HepG2 (cell line): ENCODE results near the gene LZTR1. TPM values are rescaled to one million over a fixed set of nuclear protein-coding genes. Genes with fewer than 3 reads are reported as not detected.

Source experiments
- ASH2L ChIP-seq: fragments of 300-600, 200-600 bp; sonication (generic); IDR thresholded peaks from 2 replicates; pipeline ENCODE4 v1.7.0; 2017; ENCODE audit warnings: low read depth, mild to moderate bottlenecking, moderate library complexity, mixed read lengths, low read length; ENCODE audit not compliant: insufficient read length
- DPF2 ChIP-seq: sonication (generic); formaldehyde crosslinking; IDR thresholded peaks from 2 replicates; pipeline ENCODE4 v1.4.0; 2020; ENCODE audit warnings: mild to moderate bottlenecking, low read depth, missing genetic modification reagents, borderline replicate concordance
- FOXK2 ChIP-seq: fragments of 450-650 bp; IDR thresholded peaks from 2 replicates; pipeline ENCODE4 v1.6.1; 2016
- HNRNPUL1 ChIP-seq: fragments of 200-400 bp; formaldehyde crosslinking; IDR thresholded peaks from 2 replicates; pipeline ENCODE4 v1.6.1; 2017; ENCODE audit warnings: low read depth, mild to moderate bottlenecking, low read length, moderate library complexity
- KAT7 ChIP-seq: IDR thresholded peaks from 2 replicates; pipeline ENCODE4 v1.6.1; 2018; ENCODE audit warnings: borderline replicate concordance, missing compliant biosample characterization
- KDM5B ChIP-seq: sonication (generic); formaldehyde crosslinking; IDR thresholded peaks from 2 replicates; pipeline ENCODE4 v1.4.0; 2020; ENCODE audit warnings: missing genetic modification reagents, mild to moderate bottlenecking, borderline replicate concordance
- MXD4 ChIP-seq: IDR thresholded peaks from 2 replicates; pipeline ENCODE4 v1.6.1; 2016; ENCODE audit warnings: mild to moderate bottlenecking, missing biosample characterization, missing genetic modification reagents
- SMARCE1 ChIP-seq: fragments of 450-650 bp; IDR thresholded peaks from 2 replicates; pipeline ENCODE4 v1.6.1; 2017; ENCODE audit warnings: borderline replicate concordance
- SMYD3 ChIP-seq: sonication (generic); formaldehyde crosslinking; IDR thresholded peaks from 2 replicates; pipeline ENCODE4 v1.8.1; 2023; ENCODE audit warnings: mild to moderate bottlenecking, missing genetic modification reagents
- SRY ChIP-seq: sonication (generic); formaldehyde crosslinking; IDR thresholded peaks from 2 replicates; pipeline ENCODE4 v1.8.0; 2022; ENCODE audit warnings: mild to moderate bottlenecking, missing genetic modification reagents
- SYNCRIP ChIP-seq: fragments of 200-400 bp; formaldehyde crosslinking; IDR thresholded peaks from 2 replicates; pipeline ENCODE4 v1.6.1; 2018; ENCODE audit warnings: mild to moderate bottlenecking, low read depth, low read length; ENCODE audit not compliant: insufficient read depth
- ZBTB21 ChIP-seq: sonication (generic); formaldehyde crosslinking; IDR thresholded peaks from 2 replicates; pipeline ENCODE4 v1.4.0; 2020; ENCODE audit warnings: missing genetic modification reagents
- ZFY ChIP-seq: sonication (generic); formaldehyde crosslinking; IDR thresholded peaks from 2 replicates; pipeline ENCODE4 v1.4.0; 2020; ENCODE audit warnings: missing genetic modification reagents
- ZNF251 ChIP-seq: sonication (generic); formaldehyde crosslinking; IDR thresholded peaks from 2 replicates; pipeline ENCODE4 v1.9.0; 2021; ENCODE audit warnings: mild to moderate bottlenecking, missing genetic modification reagents
- ZNF253 ChIP-seq: sonication (generic); formaldehyde crosslinking; IDR thresholded peaks from 2 replicates; pipeline ENCODE4 v1.8.0; 2022; ENCODE audit warnings: mild to moderate bottlenecking, missing genetic modification reagents, borderline replicate concordance
- ZNF670 ChIP-seq: sonication (generic); formaldehyde crosslinking; IDR thresholded peaks from 2 replicates; pipeline ENCODE4 v1.8.0; 2022; ENCODE audit warnings: mild to moderate bottlenecking, missing genetic modification reagents, borderline replicate concordance
- ZNF720 ChIP-seq: sonication (generic); formaldehyde crosslinking; IDR thresholded peaks from 2 replicates; pipeline ENCODE4 v1.4.0; 2020; ENCODE audit warnings: missing genetic modification reagents
- polyA plus RNA-seq, 8 experiments: library from polyadenylated mRNA; depleted of rRNA in 3 of 8; stranded (reverse) in 7 of 8; unstranded in 1 of 8; fragments of >200 nt; fragmentation: Illumina TruSeq in 4 of 8; extraction: Trizol in 4 of 8; gene quantifications; 2 replicates each; pipeline versions ENCODE4 v1.2.1 to v1.2.3, GENCODE V29; 2011 to 2016; ENCODE audit warnings: low read depth in 4 of 8, missing spikeins in 1 of 8, mixed read lengths in 1 of 8; ENCODE audit not compliant: insufficient read depth in 1 of 8
- total RNA-seq, 5 experiments: library from RNA; depleted of rRNA; stranded (reverse); fragments of >200 nt; fragmentation: Illumina TruSeq; extraction: Trizol; gene quantifications; 2 replicates each; pipeline ENCODE4 v1.2.3, GENCODE V29; 2016; ENCODE audit warnings: low read depth in 1 of 5
- TF ChIP-seq, protein P1 (sequence below): sonication (generic); formaldehyde crosslinking; IDR thresholded peaks from 2 replicates; pipeline ENCODE4 v1.8.0; 2022; ENCODE audit warnings: missing genetic modification reagents, low read depth, mild to moderate bottlenecking, borderline replicate concordance
- TF ChIP-seq, protein P2 (sequence below): sonication (generic); formaldehyde crosslinking; IDR thresholded peaks from 2 replicates; pipeline ENCODE4 v1.5.1; 2020; ENCODE audit warnings: mild to moderate bottlenecking, missing genetic modification reagents, borderline replicate concordance
- TF ChIP-seq, protein P3 (sequence below): sonication (generic); formaldehyde crosslinking; IDR thresholded peaks from 2 replicates; pipeline ENCODE4 v1.5.0; 2020; ENCODE audit warnings: mild to moderate bottlenecking, missing genetic modification reagents
- TF ChIP-seq, protein P4 (sequence below): sonication (generic); formaldehyde crosslinking; IDR thresholded peaks from 2 replicates; pipeline ENCODE4 v1.4.0; 2020; ENCODE audit warnings: missing genetic modification reagents
- TF ChIP-seq, protein P5 (sequence below): sonication (generic); formaldehyde crosslinking; IDR thresholded peaks from 2 replicates; pipeline ENCODE4 v1.5.1; 2020; ENCODE audit warnings: mild to moderate bottlenecking, missing genetic modification reagents

Gene LZTR1
- total and polyA plus RNA-seq, 2 of the 13 experiments (the other 11 are each of a cell fraction or from before 2014, with no cell fraction given) = 21.8 to 22.4 TPM

DNA sequence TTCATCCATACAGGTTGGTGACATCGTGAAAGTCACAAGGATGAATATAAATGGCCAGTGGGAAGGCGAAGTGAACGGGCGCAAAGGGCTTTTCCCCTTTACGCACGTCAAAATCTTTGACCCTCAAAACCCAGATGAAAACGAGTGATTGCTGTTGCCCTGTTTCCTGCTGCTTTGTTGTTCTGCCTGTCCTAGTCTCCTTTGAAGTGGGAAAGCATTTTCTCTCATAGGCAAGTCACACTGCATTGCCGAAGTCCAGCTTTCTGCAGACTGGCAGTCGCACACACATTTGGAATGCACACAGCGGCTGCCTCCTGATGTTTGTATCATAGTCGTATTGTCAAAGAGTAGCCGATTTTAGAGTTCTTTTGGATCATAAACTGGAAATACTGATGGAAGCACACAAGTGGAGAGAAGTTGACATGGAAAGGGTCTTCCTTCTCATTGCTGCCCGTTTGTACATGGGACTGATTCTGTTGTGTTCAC lies 32.4 kb upstream of the LZTR1 start (continued):
- TF ChIP-seq, protein P1, sequence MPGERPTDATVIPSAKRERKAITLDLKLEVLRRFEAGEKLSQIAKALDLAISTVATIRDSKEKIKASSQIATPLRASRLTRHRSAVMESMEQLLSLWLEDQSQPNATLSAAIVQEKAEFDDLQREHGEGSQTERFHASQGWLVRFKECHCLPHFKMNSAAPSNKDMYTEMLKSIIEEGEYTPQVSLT (CRISPR knock-in tag) = no peak
- TF ChIP-seq, protein P2, sequence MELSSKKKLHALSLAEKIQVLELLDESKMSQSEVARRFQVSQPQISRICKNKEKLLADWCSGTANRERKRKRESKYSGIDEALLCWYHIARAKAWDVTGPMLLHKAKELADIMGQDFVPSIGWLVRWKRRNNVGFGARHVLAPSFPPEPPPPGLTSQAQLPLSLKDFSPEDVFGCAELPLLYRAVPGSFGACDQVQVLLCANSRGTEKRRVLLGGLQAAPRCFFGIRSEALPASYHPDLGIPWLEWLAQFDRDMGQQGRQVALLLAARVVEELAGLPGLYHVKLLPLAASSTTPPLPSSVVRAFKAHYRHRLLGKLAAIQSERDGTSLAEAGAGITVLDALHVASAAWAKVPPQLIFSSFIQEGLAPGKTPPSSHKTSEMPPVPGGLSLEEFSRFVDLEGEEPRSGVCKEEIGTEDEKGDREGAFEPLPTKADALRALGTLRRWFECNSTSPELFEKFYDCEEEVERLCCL = no peak
- TF ChIP-seq ZNF251 (CRISPR knock-in tag) = no peak
- no peak for TF ChIP-seq KAT7 (CRISPR knock-in tag)
- no peak for TF ChIP-seq SRY (CRISPR knock-in tag)
- peak; percentile 55; the same call in 1 of the 2 replicates for TF ChIP-seq FOXK2
- no peak for TF ChIP-seq HNRNPUL1
- TF ChIP-seq KDM5B (CRISPR knock-in tag) = no peak
- no peak for TF ChIP-seq ZNF253 (CRISPR knock-in tag)
- TF ChIP-seq, protein P3, sequence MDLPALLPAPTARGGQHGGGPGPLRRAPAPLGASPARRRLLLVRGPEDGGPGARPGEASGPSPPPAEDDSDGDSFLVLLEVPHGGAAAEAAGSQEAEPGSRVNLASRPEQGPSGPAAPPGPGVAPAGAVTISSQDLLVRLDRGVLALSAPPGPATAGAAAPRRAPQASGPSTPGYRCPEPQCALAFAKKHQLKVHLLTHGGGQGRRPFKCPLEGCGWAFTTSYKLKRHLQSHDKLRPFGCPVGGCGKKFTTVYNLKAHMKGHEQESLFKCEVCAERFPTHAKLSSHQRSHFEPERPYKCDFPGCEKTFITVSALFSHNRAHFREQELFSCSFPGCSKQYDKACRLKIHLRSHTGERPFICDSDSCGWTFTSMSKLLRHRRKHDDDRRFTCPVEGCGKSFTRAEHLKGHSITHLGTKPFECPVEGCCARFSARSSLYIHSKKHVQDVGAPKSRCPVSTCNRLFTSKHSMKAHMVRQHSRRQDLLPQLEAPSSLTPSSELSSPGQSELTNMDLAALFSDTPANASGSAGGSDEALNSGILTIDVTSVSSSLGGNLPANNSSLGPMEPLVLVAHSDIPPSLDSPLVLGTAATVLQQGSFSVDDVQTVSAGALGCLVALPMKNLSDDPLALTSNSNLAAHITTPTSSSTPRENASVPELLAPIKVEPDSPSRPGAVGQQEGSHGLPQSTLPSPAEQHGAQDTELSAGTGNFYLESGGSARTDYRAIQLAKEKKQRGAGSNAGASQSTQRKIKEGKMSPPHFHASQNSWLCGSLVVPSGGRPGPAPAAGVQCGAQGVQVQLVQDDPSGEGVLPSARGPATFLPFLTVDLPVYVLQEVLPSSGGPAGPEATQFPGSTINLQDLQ (CRISPR knock-in tag) = no peak
- no peak for TF ChIP-seq SMYD3 (CRISPR knock-in tag)
- no peak for TF ChIP-seq ZFY (CRISPR knock-in tag)
- TF ChIP-seq SMARCE1 = no peak
- peak; percentile 61 for TF ChIP-seq ASH2L
- TF ChIP-seq ZNF720 = no peak
- no peak for TF ChIP-seq MXD4 (CRISPR knock-in tag)
- TF ChIP-seq DPF2 (CRISPR knock-in tag) = no peak; the same call in 1 of the 2 replicates
- no peak for TF ChIP-seq SYNCRIP
- TF ChIP-seq ZNF670 (CRISPR knock-in tag) = no peak
- TF ChIP-seq ZBTB21 (CRISPR knock-in tag) = no peak
- TF ChIP-seq, protein P4, sequence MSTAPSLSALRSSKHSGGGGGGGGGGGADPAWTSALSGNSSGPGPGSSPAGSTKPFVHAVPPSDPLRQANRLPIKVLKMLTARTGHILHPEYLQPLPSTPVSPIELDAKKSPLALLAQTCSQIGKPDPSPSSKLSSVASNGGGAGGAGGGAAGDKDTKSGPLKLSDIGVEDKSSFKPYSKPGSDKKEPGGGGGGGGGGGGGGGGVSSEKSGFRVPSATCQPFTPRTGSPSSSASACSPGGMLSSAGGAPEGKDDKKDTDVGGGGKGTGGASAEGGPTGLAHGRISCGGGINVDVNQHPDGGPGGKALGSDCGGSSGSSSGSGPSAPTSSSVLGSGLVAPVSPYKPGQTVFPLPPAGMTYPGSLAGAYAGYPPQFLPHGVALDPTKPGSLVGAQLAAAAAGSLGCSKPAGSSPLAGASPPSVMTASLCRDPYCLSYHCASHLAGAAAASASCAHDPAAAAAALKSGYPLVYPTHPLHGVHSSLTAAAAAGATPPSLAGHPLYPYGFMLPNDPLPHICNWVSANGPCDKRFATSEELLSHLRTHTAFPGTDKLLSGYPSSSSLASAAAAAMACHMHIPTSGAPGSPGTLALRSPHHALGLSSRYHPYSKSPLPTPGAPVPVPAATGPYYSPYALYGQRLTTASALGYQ (CRISPR knock-in tag) = no peak; the same call in 1 of the 2 replicates
- TF ChIP-seq, protein P5, sequence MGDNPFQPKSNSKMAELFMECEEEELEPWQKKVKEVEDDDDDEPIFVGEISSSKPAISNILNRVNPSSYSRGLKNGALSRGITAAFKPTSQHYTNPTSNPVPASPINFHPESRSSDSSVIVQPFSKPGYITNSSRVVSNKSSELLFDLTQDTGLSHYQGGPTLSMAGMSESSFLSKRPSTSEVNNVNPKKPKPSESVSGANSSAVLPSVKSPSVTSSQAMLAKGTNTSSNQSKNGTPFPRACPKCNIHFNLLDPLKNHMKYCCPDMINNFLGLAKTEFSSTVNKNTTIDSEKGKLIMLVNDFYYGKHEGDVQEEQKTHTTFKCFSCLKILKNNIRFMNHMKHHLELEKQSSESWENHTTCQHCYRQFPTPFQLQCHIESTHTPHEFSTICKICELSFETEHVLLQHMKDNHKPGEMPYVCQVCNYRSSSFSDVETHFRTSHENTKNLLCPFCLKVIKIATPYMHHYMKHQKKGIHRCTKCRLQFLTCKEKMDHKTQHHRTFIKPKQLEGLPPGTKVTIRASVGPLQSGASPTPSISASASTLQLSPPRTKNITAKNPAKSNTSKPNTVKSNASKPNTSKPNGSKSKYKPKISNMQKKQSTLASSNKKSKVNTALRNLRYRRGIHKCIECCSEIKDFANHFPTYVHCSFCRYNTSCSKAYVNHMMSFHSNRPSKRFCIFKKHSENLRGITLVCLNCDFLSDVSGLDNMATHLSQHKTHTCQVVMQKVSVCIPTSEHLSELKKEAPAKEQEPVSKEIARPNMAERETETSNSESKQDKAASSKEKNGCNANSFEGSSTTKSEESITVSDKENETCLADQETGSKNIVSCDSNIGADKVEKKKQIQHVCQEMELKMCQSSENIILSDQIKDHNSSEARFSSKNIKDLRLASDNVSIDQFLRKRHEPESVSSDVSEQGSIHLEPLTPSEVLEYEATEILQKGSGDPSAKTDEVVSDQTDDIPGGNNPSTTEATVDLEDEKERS (CRISPR knock-in tag) = no peak
